Measurements from ENCODE around the gene CEP55.

Gene CEP55

GRCh38 chr10:93496322-93497041, at the start of gene CEP55:
TSS of gene CEP55 (plus strand) at chr10:93496612. CDS start at chr10:93500052, 3,440 bp downstream.
- DNase-seq (ENCODE audit: low spot score): peak; percentile 96
- TF ChIP-seq, protein P1, sequence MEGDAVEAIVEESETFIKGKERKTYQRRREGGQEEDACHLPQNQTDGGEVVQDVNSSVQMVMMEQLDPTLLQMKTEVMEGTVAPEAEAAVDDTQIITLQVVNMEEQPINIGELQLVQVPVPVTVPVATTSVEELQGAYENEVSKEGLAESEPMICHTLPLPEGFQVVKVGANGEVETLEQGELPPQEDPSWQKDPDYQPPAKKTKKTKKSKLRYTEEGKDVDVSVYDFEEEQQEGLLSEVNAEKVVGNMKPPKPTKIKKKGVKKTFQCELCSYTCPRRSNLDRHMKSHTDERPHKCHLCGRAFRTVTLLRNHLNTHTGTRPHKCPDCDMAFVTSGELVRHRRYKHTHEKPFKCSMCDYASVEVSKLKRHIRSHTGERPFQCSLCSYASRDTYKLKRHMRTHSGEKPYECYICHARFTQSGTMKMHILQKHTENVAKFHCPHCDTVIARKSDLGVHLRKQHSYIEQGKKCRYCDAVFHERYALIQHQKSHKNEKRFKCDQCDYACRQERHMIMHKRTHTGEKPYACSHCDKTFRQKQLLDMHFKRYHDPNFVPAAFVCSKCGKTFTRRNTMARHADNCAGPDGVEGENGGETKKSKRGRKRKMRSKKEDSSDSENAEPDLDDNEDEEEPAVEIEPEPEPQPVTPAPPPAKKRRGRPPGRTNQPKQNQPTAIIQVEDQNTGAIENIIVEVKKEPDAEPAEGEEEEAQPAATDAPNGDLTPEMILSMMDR (IDR thresholded peaks at IDR 0.05): no peak
- H3K4me3 ChIP-seq: peak within 1 kb of the TSS; percentile 82
- H3K27ac ChIP-seq: peak within 1 kb of the TSS in 1 of 2 donors; percentile 80

- DNase-seq (ENCODE audit: low spot score): no peak
- TF ChIP-seq, protein P1 (IDR thresholded peaks at IDR 0.05): no peak
- H3K27ac ChIP-seq: peak overlapping the region in 1 of 2 donors; percentile 55
- no peak overlapping the region for H3K4me3 ChIP-seq
Observed at GRCh38 chr10:93447019-93447418, 49.4 kb upstream of the CEP55 start.

- TF ChIP-seq, protein P1 (IDR thresholded peaks at IDR 0.05): no peak
- no peak for DNase-seq (ENCODE audit: low spot score)
- no peak overlapping the region for H3K4me3 ChIP-seq
- no peak overlapping the region for H3K27ac ChIP-seq
Observed at GRCh38 chr10:93447970-93448369, 48.4 kb upstream of the CEP55 start.

GRCh38 chr10:93451244-93451947, 45.0 kb upstream of the CEP55 start:
- Histone ChIP-seq H3K27ac (no peak overlapping the region), H3K4me3 (no peak overlapping the region)
- TF ChIP-seq, protein P1 (IDR thresholded peaks at IDR 0.05): no peak
- DNase-seq (ENCODE audit: low spot score): no peak

DNA sequence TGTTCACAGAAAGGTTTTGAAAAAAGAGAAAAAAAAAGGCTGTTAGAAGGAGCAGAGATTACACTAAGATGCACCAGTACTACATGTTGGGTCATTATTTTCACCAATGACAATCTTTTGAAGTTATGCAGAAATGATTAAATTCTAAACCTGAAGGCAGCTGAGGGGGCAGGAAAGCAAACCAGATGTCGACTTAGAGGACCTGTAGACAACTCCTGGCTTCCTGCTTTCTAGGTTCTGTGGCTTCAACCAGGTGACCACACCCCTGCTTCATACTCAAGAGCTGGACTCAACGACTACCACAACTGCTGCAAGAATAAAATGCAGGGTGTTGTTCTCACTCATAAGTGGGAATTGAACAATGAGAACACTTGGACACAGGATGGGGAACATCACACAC, 44.3 kb upstream of the CEP55 start:
- Histone ChIP-seq H3K4me3 (no peak overlapping the region), H3K27ac (no peak overlapping the region)
- TF ChIP-seq, protein P1 (IDR thresholded peaks at IDR 0.05): no peak
- no peak for DNase-seq (ENCODE audit: low spot score)

DNA sequence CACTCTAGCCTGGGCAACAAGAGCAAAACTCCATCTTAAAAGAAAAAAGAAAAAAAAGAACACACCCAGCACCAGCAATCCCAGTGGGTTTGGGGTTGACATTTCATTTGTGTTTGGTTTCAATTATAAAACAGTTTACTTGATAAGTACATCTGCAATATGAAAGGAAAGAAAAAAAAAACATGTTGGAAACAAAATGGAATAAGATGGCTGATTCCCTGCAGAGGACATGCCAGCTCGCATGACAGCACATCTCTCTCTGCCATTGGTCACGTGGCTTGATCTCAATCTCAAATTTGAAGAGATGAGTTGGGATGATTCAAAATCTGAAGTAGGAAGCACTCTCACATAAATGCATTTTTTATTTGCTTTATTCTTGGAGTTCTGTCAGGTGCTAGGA, 42.3 kb upstream of the CEP55 start:
- DNase-seq (ENCODE audit: low spot score): no peak
- peak overlapping the region in 1 of 2 donors; percentile 57 for H3K27ac ChIP-seq
- TF ChIP-seq, protein P1 (IDR thresholded peaks at IDR 0.05): no peak
- no peak overlapping the region for H3K4me3 ChIP-seq

Measured in coronary artery (tissue), 2 donors.